Measurements from ENCODE around the gene SUPT4H1.

Gene SUPT4H1

GRCh38 chr17:58330997-58331814 is 20.8 kb downstream of the SUPT4H1 start:
- peak in 1 of 2 donors; percentile 85 for DNase-seq (ENCODE audit: low read depth in 1 of 2, low spot score in 1 of 2)

- DNase-seq (ENCODE audit: low read depth in 1 of 2, low spot score in 1 of 2) = no peak
These were observed 21.4 kb downstream of the SUPT4H1 start for GRCh38 chr17:58330538-58330996.

GRCh38 chr17:58329810-58330537 is 22.0 kb downstream of the SUPT4H1 start:
- peak in 1 of 2 donors; percentile 76 for DNase-seq (ENCODE audit: low read depth in 1 of 2, low spot score in 1 of 2)

- DNase-seq (ENCODE audit: low read depth in 1 of 2, low spot score in 1 of 2) = peak; percentile 77 to 93
These were observed 22.8 kb downstream of the SUPT4H1 start for GRCh38 chr17:58329035-58329809.

DNA sequence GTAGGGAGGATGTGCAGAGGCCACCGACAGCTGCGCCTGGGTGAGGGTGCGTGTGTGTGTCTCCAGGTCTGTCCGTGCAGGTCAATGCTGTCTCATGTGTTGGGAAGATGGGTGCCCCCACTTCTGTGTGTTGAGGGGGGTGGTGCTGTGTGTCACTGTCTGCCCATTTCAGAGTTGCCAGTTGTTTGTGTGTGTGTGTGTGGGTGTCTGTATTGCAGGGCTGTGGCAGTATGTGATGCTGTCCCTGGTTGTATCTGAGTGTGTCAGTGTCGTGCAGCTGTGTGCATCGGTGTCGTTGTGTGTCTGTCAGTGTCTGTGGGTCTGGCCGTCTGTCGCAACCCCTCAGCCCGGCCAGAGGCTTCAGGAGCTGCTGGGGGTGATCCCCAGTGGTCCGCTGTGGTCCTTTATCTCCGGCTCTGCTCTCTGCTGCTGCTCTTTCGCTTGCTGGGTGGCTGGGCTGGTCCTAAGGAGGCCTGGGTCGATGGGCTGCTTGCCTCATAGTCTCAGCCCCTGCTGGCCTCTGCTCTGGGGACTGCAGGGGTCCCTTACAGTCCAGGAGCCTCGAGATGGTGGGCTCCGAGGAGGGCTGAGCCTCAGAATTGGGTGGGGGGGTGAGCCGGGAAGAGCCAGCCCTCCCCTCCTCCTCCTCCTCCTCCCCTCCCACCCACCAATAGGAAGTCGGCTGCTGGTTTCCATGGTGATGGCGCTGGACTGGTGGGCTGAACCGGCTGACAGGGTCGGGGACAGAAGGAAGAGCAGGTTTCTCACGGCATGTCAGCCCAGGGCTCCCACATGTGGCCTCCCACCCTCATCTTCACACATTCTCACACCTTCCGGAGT is 23.6 kb downstream of the SUPT4H1 start, which contains the start of gene TSPOAP1:
TSPOAP1 (minus strand) TSS at position 601 of the 840 bp plus-strand sequence. CDS start 875 bp downstream, outside the sequence.
- peak; percentile 82 to 88 for DNase-seq (ENCODE audit: low read depth in 1 of 2, low spot score in 1 of 2)

DNA sequence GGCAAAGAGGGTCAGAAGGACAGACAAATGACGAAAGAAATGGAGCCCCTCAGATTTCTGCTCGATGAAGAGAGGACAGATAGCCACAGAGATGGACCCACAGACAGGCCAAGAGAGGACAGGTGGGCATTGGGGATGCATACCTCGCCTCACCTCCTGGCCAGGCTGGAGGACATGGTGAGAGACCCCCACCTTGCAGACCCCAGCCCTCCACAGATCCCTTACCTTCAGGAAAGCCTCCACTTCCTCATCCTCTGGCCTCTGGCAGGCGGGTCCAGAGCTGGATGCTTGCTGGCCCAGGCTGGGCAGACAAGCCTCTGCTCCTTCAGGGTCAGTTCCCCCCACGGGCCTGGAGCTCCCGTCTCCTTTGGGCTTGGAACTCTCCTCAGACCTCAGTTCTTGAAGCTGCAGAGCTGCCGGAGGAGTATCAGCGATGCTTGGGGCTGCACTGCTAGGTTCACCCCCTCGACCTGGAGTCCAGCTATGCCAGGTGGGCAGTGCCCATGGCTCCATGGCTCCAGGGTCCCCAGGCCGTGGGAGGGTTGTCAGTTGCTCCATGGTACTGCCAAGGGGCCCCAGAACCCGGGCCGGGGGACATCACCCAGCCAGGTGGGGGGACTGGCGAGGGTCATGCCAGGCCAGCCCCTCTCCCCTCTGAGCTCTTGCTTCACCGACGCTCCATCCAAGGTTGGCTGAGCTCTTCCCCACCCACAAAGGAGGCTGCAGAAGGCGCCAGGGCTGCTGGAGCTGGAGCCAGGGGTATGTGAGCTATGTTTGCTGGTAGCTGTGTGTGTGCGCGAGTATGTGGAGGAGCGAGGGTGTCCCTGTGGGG is 24.4 kb downstream of the SUPT4H1 start:
- no peak for DNase-seq (ENCODE audit: low read depth in 1 of 2, low spot score in 1 of 2)

GRCh38 chr17:58326609-58327362 is 25.2 kb downstream of the SUPT4H1 start:
- no peak for DNase-seq (ENCODE audit: low read depth in 1 of 2, low spot score in 1 of 2)

- no peak for DNase-seq (ENCODE audit: low read depth in 1 of 2, low spot score in 1 of 2)
These were observed 26.0 kb downstream of the SUPT4H1 start for GRCh38 chr17:58325976-58326468.

DNA sequence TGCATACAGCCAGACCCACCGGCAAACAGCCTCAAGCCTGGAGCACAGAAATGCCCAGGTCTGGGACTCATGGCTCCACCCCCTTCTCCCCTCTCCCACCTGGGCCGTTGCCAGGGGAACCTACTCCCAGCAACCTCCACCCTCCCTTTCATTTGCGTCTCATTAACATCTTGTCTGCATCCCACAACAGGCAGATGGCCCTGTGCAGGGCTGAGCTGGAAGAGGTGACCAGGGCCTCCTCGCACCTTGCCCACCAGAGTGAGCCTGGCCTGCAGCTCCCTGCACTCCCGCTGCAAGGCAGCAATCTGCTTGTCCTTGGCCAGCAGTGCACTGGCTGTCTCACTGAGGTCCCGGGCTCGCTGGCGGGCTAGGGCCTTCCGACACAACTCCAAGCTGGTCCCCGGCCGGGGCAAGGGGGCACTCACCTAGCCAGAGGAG is 26.7 kb downstream of the SUPT4H1 start:
- no peak for DNase-seq (ENCODE audit: low read depth in 1 of 2, low spot score in 1 of 2)

DNA sequence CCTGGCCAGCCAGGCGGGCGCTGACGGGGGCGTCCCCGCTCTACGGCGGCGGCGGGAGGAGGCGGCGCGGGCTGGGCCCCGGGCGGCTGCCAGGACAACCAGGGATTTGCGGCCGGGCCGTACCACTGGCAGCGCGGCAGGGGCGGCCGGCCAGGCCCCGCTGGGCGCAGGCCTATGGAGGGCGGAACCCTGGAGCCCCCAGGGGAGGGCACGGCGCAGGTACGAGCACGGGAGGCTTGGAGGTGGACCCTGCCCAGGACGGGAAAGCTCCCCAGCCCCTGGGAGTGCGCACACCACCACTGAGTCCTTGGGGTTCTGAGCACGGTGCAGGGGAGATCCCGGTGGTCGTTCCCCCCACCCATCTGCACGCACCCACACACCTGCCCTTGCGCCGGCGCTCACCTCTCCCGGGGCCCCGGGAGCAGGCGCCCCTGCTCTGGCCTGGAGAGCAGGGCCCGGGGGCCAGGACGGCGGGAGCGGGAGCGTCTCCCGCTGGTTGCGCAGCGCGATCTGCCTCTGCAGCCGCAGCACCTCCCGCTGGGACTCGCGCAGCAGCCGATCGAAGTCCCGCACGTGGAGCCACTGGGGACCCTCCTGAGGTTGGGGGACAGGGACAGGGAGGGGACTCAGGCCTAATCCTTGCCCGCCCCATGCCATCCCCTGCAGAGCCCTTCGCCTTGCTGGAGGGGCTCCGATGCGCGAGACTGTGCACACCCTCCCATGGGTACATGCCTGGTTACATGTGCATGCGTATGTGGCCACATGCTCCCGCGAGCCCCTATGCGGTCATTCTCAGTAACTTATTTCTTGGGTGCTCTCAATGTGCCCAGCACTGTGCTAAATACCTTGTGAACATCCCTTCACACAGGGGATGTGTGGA is 27.4 kb downstream of the SUPT4H1 start:
- DNase-seq (ENCODE audit: low read depth in 1 of 2, low spot score in 1 of 2) = no peak

- DNase-seq (ENCODE audit: low read depth in 1 of 2, low spot score in 1 of 2) = no peak
These were observed 28.0 kb downstream of the SUPT4H1 start for GRCh38 chr17:58324056-58324408.

DNA sequence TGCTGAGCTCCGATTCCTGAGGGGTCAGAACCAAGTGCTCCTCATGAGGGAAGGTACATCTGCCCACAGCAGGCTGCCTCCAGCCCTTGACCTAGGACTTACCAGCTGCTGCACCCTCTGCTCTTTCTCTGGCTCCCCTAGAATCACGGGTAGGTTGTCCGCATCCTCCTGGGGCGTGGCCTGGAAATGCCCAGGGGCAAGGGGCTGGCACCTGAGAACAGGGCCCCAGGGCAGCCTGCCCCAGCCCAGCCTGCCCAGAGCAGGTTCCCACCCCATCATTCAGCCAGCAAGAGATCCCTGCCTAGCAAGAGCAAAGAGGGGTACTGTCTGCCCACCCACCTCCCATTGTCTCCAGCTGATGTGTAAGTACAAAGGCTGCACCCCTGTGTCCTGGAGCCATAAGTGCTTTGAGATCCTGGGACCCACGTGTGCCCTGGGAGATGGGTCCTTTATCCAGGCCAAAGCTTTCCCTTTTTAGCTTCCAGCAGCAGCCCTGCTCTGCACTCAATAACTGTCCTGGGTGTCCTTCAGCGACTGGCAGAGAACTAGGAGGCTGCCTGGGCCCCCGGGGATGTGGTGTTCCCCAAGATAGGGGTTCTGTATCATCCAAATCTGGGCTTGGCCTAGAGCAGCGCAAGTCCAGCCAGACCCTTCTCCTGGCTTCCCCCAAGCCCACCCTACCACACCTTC is 28.5 kb downstream of the SUPT4H1 start:
- DNase-seq (ENCODE audit: low read depth in 1 of 2, low spot score in 1 of 2) = no peak

GRCh38 chr17:58322581-58323185 is 29.3 kb downstream of the SUPT4H1 start:
- DNase-seq (ENCODE audit: low read depth in 1 of 2, low spot score in 1 of 2) = no peak

- DNase-seq (ENCODE audit: low read depth in 1 of 2, low spot score in 1 of 2) = no peak
These were observed 30.2 kb downstream of the SUPT4H1 start for GRCh38 chr17:58321571-58322525.

DNA sequence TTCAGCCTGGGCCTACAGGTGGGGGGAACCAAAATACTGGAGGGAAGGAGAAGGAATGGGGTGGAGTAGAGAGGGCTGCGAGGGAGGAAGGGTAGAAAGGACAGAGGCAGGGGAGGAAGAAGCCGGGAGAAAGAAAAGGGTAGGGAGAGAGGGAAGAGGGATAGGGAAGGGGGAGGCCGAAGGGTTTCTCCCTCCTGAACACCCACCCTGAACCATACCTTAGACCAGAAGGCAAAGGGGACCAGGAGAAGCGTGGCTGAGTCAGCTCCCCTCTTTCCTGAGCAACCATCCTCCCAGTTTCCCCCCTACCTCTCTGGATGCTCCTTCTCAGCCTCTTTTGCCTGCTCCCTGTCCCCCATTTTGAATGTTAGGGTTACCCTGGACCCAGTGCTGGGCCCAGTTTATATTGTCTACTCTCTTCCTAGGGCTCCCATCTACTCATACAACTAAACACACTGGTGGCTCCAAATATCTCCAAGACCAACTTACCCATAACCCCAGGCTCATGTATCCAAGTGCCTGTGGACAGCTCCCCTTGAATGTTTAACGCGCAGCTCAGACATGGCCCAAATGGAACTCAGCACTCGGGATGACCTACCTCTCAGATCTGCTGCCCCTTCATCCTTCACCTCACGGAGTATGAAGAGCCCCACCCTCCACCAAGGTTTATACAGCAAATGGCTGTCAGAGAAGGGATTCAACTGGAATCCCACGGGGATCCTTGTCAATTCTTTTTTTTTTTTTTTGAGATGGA is 31.3 kb downstream of the SUPT4H1 start:
- no peak for DNase-seq (ENCODE audit: low read depth in 1 of 2, low spot score in 1 of 2)

All from activated CD4-positive, alpha-beta T cell treated with anti-CD3 and anti-CD28 coated beads, Interleukin-2, amount 50 U/mL, for 24 hours (primary cell).